HepG2 (cell line): ENCODE measurements around the gene COPZ1. TPM values are rescaled to one million over a fixed set of nuclear protein-coding genes. Genes with fewer than 3 reads are reported as not detected.

Source experiments
- AGO2 ChIP-seq: fragments of 200-400 bp; formaldehyde crosslinking; optimal IDR thresholded peaks from 2 replicates; pipeline ENCODE3; 2017; ENCODE audit warnings: mild to moderate bottlenecking, low read depth, low read length, moderate library complexity
- ATF7-NPFF ChIP-seq: sonication (generic); formaldehyde crosslinking; IDR thresholded peaks from 2 replicates; pipeline ENCODE4 v1.8.1; 2023; ENCODE audit warnings: mild to moderate bottlenecking, low read depth, missing genetic modification reagents, moderate library complexity
- BORCS8-MEF2B ChIP-seq: sonication (generic); formaldehyde crosslinking; IDR thresholded peaks from 2 replicates; pipeline ENCODE4 v1.8.0; 2022; ENCODE audit warnings: mild to moderate bottlenecking, missing genetic modification reagents
- HDAC2 ChIP-seq: sonication (generic); formaldehyde crosslinking; IDR thresholded peaks from 2 replicates; pipeline ENCODE4 v1.4.0; 2020; ENCODE audit warnings: missing genetic modification reagents
- HHEX ChIP-seq: IDR thresholded peaks from 2 replicates; pipeline ENCODE4 v1.6.1; 2016; ENCODE audit warnings: control low read depth
- HMGA1 ChIP-seq: sonication (generic); formaldehyde crosslinking; conservative IDR thresholded peaks from 2 replicates; pipeline ENCODE4 v1.4.0; 2020; ENCODE audit warnings: missing genetic modification reagents
- KDM1A ChIP-seq: IDR thresholded peaks from 2 replicates; pipeline ENCODE4 v1.6.1; 2016; ENCODE audit warnings: missing compliant biosample characterization
- PRMT3 ChIP-seq: sonication (generic); formaldehyde crosslinking; IDR thresholded peaks from 2 replicates; pipeline ENCODE4 v1.8.1; 2022; ENCODE audit warnings: low read depth, mild to moderate bottlenecking, moderate library complexity, missing genetic modification reagents, borderline replicate concordance
- RAD51 ChIP-seq: fragments of 450-650 bp; IDR thresholded peaks from 2 replicates; pipeline ENCODE4 v1.6.1; 2016; ENCODE audit warnings: borderline replicate concordance
- SAFB2 ChIP-seq: sonication (generic); formaldehyde crosslinking; IDR thresholded peaks from 2 replicates; pipeline ENCODE4 v1.5.1; 2020; ENCODE audit warnings: missing genetic modification reagents, low read depth, mild to moderate bottlenecking, borderline replicate concordance
- TCF12 ChIP-seq, 2 experiments: fragments of 450-650 bp in 1 of 2; sonication (generic) in 1 of 2; formaldehyde crosslinking in 1 of 2; IDR thresholded peaks; 2 replicates each; pipeline versions ENCODE4 v1.6.1 to v1.8.0; 2017 to 2022; ENCODE audit warnings: antibody characterized with exemption in 1 of 2, mild to moderate bottlenecking in 1 of 2, missing genetic modification reagents in 1 of 2, moderate library complexity in 1 of 2
- YEATS4 ChIP-seq: sonication (generic); formaldehyde crosslinking; IDR thresholded peaks from 2 replicates; pipeline ENCODE4 v1.4.0; 2020; ENCODE audit warnings: missing genetic modification reagents, borderline replicate concordance
- ZFP41 ChIP-seq: sonication (generic); formaldehyde crosslinking; IDR thresholded peaks from 2 replicates; pipeline ENCODE4 v1.4.0; 2020; ENCODE audit warnings: mild to moderate bottlenecking, missing genetic modification reagents, borderline replicate concordance
- ZNF124 ChIP-seq: sonication (generic); formaldehyde crosslinking; IDR thresholded peaks from 2 replicates; pipeline ENCODE4 v1.4.0; 2020; ENCODE audit warnings: missing genetic modification reagents
- ZNF143 ChIP-seq: sonication (generic); formaldehyde crosslinking; IDR thresholded peaks from 2 replicates; pipeline ENCODE4 v1.4.0; 2020; ENCODE audit warnings: missing genetic modification reagents
- ZNF224 ChIP-seq: sonication (generic); formaldehyde crosslinking; IDR thresholded peaks from 2 replicates; pipeline ENCODE4 v1.5.0; 2020; ENCODE audit warnings: mild to moderate bottlenecking, missing genetic modification reagents
- ZNF317 ChIP-seq: sonication (generic); formaldehyde crosslinking; IDR thresholded peaks from 2 replicates; pipeline ENCODE4 v1.5.0; 2020; ENCODE audit warnings: mild to moderate bottlenecking, missing genetic modification reagents
- ZNF607 ChIP-seq: sonication (generic); formaldehyde crosslinking; IDR thresholded peaks from 2 replicates; pipeline ENCODE4 v1.5.1; 2020; ENCODE audit warnings: missing genetic modification reagents, mild to moderate bottlenecking, borderline replicate concordance
- polyA plus RNA-seq, 8 experiments: library from polyadenylated mRNA; depleted of rRNA in 3 of 8; stranded (reverse) in 7 of 8; unstranded in 1 of 8; fragments of >200 nt; fragmentation: Illumina TruSeq in 4 of 8; extraction: Trizol in 4 of 8; gene quantifications; 2 replicates each; pipeline versions ENCODE4 v1.2.1 to v1.2.3, GENCODE V29; 2011 to 2016; ENCODE audit warnings: low read depth in 4 of 8, missing spikeins in 1 of 8, mixed read lengths in 1 of 8; ENCODE audit not compliant: insufficient read depth in 1 of 8
- total RNA-seq, 5 experiments: library from RNA; depleted of rRNA; stranded (reverse); fragments of >200 nt; fragmentation: Illumina TruSeq; extraction: Trizol; gene quantifications; 2 replicates each; pipeline ENCODE4 v1.2.3, GENCODE V29; 2016; ENCODE audit warnings: low read depth in 1 of 5
- TF ChIP-seq, protein P1 (sequence below): sonication (generic); formaldehyde crosslinking; IDR thresholded peaks from 2 replicates; pipeline ENCODE4 v1.5.0; 2020; ENCODE audit warnings: mild to moderate bottlenecking, missing genetic modification reagents
- TF ChIP-seq, protein P2 (sequence below): sonication (generic); formaldehyde crosslinking; IDR thresholded peaks from 2 replicates; pipeline ENCODE4 v1.5.0; 2020; ENCODE audit warnings: missing genetic modification reagents
- TF ChIP-seq, protein P3 (sequence below): sonication (generic); formaldehyde crosslinking; IDR thresholded peaks from 2 replicates; pipeline ENCODE4 v1.4.0; 2020; ENCODE audit warnings: missing genetic modification reagents
- TF ChIP-seq, protein P4 (sequence below): sonication (generic); formaldehyde crosslinking; conservative IDR thresholded peaks from 2 replicates; pipeline ENCODE4 v1.4.0; 2020; ENCODE audit warnings: missing genetic modification reagents

The COPZ1 gene
- total and polyA plus RNA-seq, 2 of the 13 experiments (the other 11 are each of a cell fraction or from before 2014, with no cell fraction given), result 125 to 184 TPM

DNA sequence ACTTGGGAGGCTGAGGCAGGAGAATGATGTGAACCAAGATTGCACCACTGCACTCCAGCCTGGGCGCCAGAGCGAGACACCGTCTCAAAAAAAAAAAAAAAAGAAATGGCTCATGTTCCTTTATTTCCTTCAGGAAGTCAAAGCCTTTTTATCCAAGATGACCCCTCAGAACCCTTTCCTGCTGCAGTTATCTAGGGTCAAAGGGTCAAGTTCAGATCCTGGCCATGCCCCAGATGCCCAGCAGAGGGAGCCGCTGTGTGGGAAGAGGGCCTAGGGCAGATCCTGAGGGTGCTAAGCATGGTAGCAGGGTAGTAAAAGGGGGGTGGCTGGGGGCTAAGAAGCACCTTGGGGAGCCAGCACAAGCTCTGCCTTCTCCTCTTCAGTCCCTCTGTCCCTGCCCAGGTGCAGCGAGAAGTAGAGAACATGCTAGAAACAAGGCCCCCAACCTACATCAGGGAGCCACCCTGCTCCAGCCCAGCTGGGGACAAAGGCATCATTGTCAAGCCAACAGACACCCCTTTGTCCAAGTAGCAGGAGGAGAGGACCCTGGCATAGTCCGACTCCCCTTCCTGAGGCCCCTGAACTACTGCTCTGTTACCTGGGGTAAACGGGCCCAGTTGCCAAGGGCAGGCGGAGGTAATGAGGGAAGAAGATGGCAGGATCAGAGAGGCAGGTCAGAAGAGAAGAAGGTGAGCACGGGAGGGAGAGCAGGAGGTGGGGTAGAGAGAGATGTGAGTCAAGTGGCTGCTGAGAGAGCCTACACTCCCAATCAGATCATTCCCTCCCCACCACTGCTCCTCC lies 30.6 kb upstream of the COPZ1 start (continued):
- TF ChIP-seq ZNF317 (CRISPR knock-in tag) (no peak), ZNF224 (CRISPR knock-in tag) (no peak), TCF12 (IDR thresholded peaks at IDR 0.05) (no peak), TCF12 (CRISPR knock-in tag; IDR thresholded peaks at IDR 0.05) (0 out of 2 replicates have a peak, but pooled peaks have one; percentile 18), ZFP41 (CRISPR knock-in tag) (no peak), HHEX (CRISPR knock-in tag) (no peak), BORCS8-MEF2B (CRISPR knock-in tag) (peak; percentile 59), HDAC2 (CRISPR knock-in tag) (peak; percentile 41; the same call in 1 of the 2 replicates), PRMT3 (CRISPR knock-in tag) (no peak), ZNF607 (peak; percentile 43; the same call in 1 of the 2 replicates), ZNF124 (CRISPR knock-in tag) (no peak), RAD51 (no peak), YEATS4 (0 out of 2 replicates have a peak, but pooled peaks have one; percentile 30), AGO2 (no peak), SAFB2 (CRISPR knock-in tag) (no peak; the same call in 1 of the 2 replicates), HMGA1 (CRISPR knock-in tag) (no peak), KDM1A (CRISPR knock-in tag) (no peak), ATF7-NPFF (CRISPR knock-in tag) (0 out of 2 replicates have a peak, but pooled peaks have one; percentile 26), ZNF143 (CRISPR knock-in tag) (no peak)
- TF ChIP-seq, protein P1, sequence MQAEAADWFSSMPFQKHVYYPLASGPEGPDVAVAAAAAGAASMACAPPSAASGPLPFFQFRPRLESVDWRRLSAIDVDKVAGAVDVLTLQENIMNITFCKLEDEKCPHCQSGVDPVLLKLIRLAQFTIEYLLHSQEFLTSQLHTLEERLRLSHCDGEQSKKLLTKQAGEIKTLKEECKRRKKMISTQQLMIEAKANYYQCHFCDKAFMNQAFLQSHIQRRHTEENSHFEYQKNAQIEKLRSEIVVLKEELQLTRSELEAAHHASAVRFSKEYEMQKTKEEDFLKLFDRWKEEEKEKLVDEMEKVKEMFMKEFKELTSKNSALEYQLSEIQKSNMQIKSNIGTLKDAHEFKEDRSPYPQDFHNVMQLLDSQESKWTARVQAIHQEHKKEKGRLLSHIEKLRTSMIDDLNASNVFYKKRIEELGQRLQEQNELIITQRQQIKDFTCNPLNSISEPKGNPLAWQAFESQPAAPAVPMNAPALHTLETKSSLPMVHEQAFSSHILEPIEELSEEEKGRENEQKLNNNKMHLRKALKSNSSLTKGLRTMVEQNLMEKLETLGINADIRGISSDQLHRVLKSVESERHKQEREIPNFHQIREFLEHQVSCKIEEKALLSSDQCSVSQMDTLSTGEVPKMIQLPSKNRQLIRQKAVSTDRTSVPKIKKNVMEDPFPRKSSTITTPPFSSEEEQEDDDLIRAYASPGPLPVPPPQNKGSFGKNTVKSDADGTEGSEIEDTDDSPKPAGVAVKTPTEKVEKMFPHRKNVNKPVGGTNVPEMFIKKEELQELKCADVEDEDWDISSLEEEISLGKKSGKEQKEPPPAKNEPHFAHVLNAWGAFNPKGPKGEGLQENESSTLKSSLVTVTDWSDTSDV (CRISPR knock-in tag), result no peak
- TF ChIP-seq, protein P2, sequence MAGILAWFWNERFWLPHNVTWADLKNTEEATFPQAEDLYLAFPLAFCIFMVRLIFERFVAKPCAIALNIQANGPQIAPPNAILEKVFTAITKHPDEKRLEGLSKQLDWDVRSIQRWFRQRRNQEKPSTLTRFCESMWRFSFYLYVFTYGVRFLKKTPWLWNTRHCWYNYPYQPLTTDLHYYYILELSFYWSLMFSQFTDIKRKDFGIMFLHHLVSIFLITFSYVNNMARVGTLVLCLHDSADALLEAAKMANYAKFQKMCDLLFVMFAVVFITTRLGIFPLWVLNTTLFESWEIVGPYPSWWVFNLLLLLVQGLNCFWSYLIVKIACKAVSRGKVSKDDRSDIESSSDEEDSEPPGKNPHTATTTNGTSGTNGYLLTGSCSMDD (CRISPR knock-in tag), result no peak
- TF ChIP-seq, protein P3, sequence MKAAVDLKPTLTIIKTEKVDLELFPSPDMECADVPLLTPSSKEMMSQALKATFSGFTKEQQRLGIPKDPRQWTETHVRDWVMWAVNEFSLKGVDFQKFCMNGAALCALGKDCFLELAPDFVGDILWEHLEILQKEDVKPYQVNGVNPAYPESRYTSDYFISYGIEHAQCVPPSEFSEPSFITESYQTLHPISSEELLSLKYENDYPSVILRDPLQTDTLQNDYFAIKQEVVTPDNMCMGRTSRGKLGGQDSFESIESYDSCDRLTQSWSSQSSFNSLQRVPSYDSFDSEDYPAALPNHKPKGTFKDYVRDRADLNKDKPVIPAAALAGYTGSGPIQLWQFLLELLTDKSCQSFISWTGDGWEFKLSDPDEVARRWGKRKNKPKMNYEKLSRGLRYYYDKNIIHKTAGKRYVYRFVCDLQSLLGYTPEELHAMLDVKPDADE (CRISPR knock-in tag), result no peak
- TF ChIP-seq, protein P4, sequence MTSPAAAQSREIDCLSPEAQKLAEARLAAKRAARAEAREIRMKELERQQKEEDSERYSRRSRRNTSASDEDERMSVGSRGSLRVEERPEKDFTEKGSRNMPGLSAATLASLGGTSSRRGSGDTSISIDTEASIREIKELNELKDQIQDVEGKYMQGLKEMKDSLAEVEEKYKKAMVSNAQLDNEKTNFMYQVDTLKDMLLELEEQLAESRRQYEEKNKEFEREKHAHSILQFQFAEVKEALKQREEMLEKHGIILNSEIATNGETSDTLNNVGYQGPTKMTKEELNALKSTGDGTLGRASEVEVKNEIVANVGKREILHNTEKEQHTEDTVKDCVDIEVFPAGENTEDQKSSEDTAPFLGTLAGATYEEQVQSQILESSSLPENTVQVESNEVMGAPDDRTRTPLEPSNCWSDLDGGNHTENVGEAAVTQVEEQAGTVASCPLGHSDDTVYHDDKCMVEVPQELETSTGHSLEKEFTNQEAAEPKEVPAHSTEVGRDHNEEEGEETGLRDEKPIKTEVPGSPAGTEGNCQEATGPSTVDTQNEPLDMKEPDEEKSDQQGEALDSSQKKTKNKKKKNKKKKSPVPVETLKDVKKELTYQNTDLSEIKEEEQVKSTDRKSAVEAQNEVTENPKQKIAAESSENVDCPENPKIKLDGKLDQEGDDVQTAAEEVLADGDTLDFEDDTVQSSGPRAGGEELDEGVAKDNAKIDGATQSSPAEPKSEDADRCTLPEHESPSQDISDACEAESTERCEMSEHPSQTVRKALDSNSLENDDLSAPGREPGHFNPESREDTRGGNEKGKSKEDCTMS (CRISPR knock-in tag), result no peak
